GM13976 (cell line): ENCODE measurements around the gene ASB2.

Experiments
- DNase-seq: peaks from one replicate; pipeline ENCODE4 v3.0.0; 2012; ENCODE audit warnings: low spot score
- in situ Hi-C: fragments of 300-500 bp; cut with MboI; formaldehyde crosslinking; loops from one replicate; pipeline ENCODE4 v1.12.0; 2022; ENCODE audit warnings: low sequenced_read_pairs, mixed read lengths, inconsistent platforms; ENCODE audit not compliant: unreplicated experiment
- TF ChIP-seq, protein P1 (sequence below): IDR thresholded peaks from 2 replicates; pipeline ENCODE4 v1.5.1; 2012; ENCODE audit warnings: borderline replicate concordance, mild to moderate bottlenecking; ENCODE audit not compliant: insufficient read depth; ENCODE audit errors: extremely low read depth, missing control alignments, control extremely low read depth

ASB2 gene

DNA sequence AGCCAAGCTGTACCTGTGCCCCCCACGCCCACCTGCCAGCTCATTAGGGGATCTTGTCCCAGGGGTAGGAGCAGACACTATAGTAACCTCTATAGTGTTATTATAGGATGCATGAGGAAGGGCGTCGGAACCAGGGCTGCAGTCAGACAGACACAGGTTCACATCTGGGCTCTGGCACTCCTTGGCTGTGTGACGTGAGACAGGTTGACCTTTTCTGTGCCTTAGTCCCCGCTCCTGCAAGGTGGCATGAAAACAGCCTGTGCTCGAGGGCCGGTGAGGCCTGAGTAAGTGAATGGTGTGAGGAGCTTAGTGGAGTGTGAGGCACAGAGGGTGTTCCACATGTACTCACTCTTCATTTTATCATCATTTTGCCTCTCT is 19.0 kb downstream of the ASB2 start:
- DNase-seq: no peak
- TF ChIP-seq, protein P1, sequence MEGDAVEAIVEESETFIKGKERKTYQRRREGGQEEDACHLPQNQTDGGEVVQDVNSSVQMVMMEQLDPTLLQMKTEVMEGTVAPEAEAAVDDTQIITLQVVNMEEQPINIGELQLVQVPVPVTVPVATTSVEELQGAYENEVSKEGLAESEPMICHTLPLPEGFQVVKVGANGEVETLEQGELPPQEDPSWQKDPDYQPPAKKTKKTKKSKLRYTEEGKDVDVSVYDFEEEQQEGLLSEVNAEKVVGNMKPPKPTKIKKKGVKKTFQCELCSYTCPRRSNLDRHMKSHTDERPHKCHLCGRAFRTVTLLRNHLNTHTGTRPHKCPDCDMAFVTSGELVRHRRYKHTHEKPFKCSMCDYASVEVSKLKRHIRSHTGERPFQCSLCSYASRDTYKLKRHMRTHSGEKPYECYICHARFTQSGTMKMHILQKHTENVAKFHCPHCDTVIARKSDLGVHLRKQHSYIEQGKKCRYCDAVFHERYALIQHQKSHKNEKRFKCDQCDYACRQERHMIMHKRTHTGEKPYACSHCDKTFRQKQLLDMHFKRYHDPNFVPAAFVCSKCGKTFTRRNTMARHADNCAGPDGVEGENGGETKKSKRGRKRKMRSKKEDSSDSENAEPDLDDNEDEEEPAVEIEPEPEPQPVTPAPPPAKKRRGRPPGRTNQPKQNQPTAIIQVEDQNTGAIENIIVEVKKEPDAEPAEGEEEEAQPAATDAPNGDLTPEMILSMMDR: no peak
- in situ Hi-C loops: no loop called here

DNA sequence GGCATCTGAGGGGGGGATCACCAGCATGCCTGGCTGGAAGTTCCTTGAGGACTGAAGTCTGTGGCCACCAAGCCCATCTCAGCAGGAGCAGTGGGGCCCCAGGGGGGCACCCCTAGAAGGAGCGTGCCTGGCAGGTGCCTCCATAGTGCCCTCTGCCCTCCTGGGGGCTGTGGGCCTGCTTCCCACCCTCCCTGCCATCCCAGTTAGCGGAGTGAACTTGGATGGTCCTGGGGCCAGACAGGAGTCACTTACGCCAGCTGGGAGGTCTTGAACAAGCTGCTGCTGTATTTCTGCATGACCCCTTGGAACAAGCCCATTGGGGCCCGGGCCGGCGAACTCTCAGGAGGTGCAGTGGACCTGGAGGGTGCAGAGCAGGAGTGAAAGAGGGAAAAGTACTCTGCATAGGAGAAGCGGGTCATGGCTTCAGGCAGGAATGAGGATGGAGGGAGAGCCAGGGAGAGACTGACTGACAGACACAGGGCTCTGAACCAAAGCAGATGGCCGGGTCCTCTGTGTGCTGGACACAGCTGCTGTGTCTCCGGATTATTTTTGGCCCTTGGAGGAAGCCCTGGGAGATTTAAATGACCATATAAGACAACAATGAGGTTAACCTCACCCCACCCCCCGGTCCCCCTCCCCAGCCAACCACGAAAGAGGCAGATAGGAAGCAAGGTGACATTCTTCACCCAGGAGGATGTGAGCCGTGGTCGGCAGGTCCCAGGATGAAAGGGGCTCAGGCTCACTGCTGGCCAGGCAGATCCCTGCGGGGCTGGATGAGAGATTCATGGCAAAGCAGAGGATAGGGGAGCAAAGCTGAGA is 19.6 kb downstream of the ASB2 start:
- DNase-seq: peak; percentile 73
- TF ChIP-seq, protein P1: no peak
- in situ Hi-C loops: no loop called here

DNA sequence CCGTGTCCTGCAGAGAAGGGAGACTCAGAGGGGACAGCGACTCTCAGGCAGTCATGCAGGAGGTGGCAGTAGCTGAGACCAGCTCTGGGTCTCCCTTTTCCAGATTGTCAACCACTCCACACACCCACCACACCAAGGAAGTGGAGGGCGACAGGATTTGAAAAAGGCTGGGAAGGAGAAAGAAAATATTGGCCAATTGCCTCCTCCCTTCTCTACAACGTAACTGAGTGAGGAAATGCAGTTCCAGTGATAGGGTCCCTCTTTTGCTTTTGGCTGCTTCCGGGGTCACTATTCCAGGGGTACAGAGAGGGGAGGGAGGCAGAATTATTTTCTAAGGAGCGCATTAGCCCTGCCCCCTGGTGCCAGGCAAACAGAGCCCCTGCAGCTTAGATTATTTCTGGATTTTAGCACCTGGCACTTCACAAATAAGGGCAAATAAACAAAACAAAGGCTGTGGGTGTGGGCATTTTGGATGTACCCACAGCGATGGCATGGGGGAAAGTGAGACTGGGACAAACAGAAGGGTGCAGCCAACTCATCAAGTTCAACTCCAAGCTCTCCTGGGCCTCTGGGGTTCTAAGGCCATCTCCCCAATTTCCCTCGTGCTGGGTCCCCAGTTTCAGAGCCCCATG is 20.4 kb downstream of the ASB2 start:
- TF ChIP-seq, protein P1: no peak
- no peak for DNase-seq
- in situ Hi-C loops: no loop called here

DNA sequence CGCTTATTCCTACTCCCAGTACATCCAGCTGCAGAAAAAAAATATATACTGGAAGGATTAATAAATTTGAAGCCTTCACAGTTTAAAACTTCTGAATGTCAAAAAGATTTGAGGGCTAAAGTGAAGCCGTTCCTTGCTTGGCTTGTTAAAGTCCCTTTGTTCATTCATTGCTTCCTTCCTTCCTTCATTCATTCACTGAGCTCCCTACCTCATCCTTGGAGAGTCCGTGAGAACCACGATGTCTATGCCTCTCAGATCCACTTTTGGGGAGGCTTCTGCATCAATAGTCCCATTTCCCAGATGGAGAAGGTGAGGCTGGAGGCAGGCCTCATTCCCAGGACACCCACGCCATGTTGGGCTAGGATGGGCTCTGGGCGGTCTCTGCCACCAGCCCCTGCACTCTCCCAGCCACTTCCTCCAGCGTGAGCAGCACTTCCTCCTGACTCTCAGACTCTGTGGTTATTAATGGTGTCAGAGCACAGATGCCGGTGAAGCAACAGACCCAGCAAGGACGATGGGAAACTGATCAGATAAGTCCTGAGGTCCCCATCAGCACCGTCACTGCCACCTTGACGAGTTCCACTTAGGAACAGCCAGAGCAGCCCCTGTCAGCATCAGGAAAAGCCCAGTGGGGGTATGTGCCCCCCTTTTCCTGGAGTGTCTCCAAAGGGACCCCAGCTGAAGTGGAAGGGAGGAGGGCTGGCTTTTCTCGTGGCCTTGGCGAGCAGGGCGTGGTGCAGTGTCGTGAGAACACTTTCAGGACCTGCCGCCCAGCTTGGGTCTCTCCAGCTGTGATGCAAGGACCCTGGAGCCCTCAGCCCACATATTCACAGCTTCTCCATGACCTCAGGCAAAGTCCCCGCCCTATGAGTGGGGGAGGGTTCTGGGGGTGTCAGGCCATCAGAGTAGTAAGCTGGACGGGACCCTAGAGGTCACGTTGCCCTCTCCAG is 21.2 kb downstream of the ASB2 start:
- in situ Hi-C loops: no loop called here
- TF ChIP-seq, protein P1: no peak
- DNase-seq: peak; percentile 77

DNA sequence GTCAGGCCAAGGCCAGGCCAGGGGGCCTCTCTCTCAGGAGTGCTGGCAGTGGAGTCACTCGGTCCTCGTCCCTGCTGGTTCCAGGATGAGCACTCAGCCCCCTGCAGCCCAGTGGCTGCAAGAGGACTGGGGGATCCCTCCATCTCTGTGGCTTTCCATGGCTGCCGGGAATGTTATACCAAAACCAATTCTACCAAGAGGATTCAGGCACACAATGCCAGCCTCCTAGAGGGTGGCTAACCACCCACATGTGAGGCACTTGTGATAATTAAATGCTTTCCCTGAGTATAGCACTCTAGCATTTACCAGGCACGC is 21.9 kb downstream of the ASB2 start:
- no peak for DNase-seq
- TF ChIP-seq, protein P1: no peak
- in situ Hi-C loops: no loop called here

DNA sequence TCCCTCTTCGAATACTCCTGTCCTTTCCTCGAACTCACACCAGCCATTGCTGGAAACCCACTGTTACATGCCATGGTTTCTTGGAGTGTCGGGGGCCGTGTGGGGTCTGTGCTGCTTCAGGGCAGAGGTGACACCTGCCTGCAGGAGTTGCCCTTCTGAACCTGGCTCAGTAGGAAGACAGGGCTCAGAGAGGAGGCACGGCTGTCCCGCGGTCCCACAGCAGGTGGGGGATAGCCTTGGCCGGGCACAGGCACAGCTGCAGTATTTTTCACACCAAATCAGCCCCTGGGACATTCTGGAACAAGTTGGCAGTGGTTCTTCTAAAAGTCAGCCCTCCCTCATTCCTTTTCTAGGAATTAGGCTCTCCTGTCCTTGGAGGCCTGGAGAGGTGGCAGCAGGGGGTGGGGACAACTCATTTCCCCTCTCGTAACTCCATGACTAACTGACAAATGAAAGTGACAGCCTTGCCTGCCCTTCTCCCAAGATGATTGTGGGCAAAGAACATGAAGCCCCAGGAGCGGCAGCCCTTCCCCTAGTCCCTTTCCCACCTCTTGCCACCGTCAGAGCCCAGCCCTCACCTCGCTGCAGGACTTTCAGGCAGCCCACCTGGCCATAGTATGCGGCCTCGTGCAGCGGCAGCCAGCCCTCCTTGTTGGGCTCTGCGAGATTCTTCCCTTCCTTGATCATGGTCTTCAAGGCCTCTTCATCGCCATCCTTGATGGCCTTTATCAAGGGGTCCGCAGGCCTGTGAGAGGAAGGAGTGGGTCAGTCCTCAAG is 22.4 kb downstream of the ASB2 start:
- no peak for DNase-seq
- TF ChIP-seq, protein P1: no peak
- in situ Hi-C loops: no loop called here
